HTERT RPE-1 (cell line): ENCODE data around the gene UGT2B15.
"Not testable (repeated sequence)": the region's sequence is repeated elsewhere in the genome, so short reads cannot be mapped to it uniquely, and the experiment has no call there.

Source experiments
- in situ Hi-C: fragments of 300-500 bp; cut with MboI; formaldehyde crosslinking; loops from 4 replicates; pipeline ENCODE4 v1.14.3; 2020; ENCODE audit warnings: low sequenced_read_pairs

The UGT2B15 gene

GRCh38 chr4:68656445-68656973, 13.9 kb downstream of the UGT2B15 start:
- in situ Hi-C loops: not testable (repeated sequence)

- in situ Hi-C loops: no loop called here
Observed at GRCh38 chr4:68655764-68656444, 14.5 kb downstream of the UGT2B15 start.

- in situ Hi-C loops: no loop called here
Observed at GRCh38 chr4:68654946-68655721, 15.3 kb downstream of the UGT2B15 start.

GRCh38 chr4:68651932-68652331, 18.5 kb downstream of the UGT2B15 start:
- in situ Hi-C loops: no loop called here

- in situ Hi-C loops: no loop called here
Observed at GRCh38 chr4:68630371-68630770, 40.1 kb downstream of the UGT2B15 start.

GRCh38 chr4:68622731-68623130, 47.7 kb downstream of the UGT2B15 start:
- in situ Hi-C loops: not testable (repeated sequence)

- in situ Hi-C loops: no loop called here
Observed at GRCh38 chr4:68617003-68617698, 53.3 kb downstream of the UGT2B15 start.

- in situ Hi-C loops: no loop called here
Observed at GRCh38 chr4:68615699-68616422, 54.6 kb downstream of the UGT2B15 start.

- in situ Hi-C loops: no loop called here
Observed at GRCh38 chr4:68613752-68614151, 56.7 kb downstream of the UGT2B15 start.

GRCh38 chr4:68606240-68606639, 64.2 kb downstream of the UGT2B15 start:
- in situ Hi-C loops: no loop called here

- in situ Hi-C loops: no loop called here
Observed at GRCh38 chr4:68599150-68599549, 71.3 kb downstream of the UGT2B15 start.

GRCh38 chr4:68597482-68597881, 73.0 kb downstream of the UGT2B15 start:
- in situ Hi-C loops: no loop called here
